K562 (cell line): Measurements from ENCODE around the gene FKRP. TPM values are rescaled to one million over a fixed set of nuclear protein-coding genes. Genes with fewer than 3 reads are reported as not detected.

ENCODE experiments used
- BRCA1 ChIP-seq, 2 experiments: fragments of 450-650 bp in 1 of 2; sonication (generic) in 1 of 2; formaldehyde crosslinking in 1 of 2; IDR thresholded peaks; 2 replicates each; pipeline versions ENCODE4 v1.5.0 to v1.6.1; 2017 to 2020; ENCODE audit warnings: mild to moderate bottlenecking in 1 of 2, missing genetic modification reagents in 1 of 2
- CBFA2T2 ChIP-seq: fragments of 450-650 bp; conservative IDR thresholded peaks from 2 replicates; pipeline ENCODE4 v1.6.1; 2017; ENCODE audit warnings: mild to moderate bottlenecking
- CSDE1 ChIP-seq, 2 experiments: fragments of 450-650 bp; IDR thresholded peaks; 2 replicates each; pipeline ENCODE4 v1.6.1; 2016; ENCODE audit warnings: mild to moderate bottlenecking in 1 of 2
- DEAF1 ChIP-seq: fragments of 450-650 bp; formaldehyde crosslinking; IDR thresholded peaks from 2 replicates; pipeline ENCODE4 v1.4.0; 2020; ENCODE audit warnings: mild to moderate bottlenecking, moderate library complexity
- ELK3 ChIP-seq: fragments of 450-650 bp; formaldehyde crosslinking; IDR thresholded peaks from 2 replicates; pipeline ENCODE4 v1.4.0; 2020; ENCODE audit warnings: mild to moderate bottlenecking
- EP400 ChIP-seq: fragments of 450-650 bp; IDR thresholded peaks from 2 replicates; pipeline ENCODE4 v1.6.1; 2017; ENCODE audit warnings: antibody characterized with exemption, mild to moderate bottlenecking, moderate library complexity
- ETV1 ChIP-seq: fragments of 450-650 bp; conservative IDR thresholded peaks from 2 replicates; pipeline ENCODE4 v1.6.1; 2016; ENCODE audit warnings: missing genetic modification characterization, control low read depth, low read depth, missing compliant biosample characterization
- MAFG ChIP-seq: fragments of 450-650 bp; conservative IDR thresholded peaks from 2 replicates; pipeline ENCODE4 v1.6.1; 2016; ENCODE audit warnings: missing genetic modification characterization, missing compliant biosample characterization
- MAFK ChIP-seq: IDR thresholded peaks from 2 replicates; pipeline ENCODE4 v1.6.1; 2011; ENCODE audit warnings: low read length, improper control_type of control experiment
- NFATC3 ChIP-seq: fragments of 450-650 bp; IDR thresholded peaks from 2 replicates; pipeline ENCODE4 v1.6.1; 2017; ENCODE audit warnings: mild to moderate bottlenecking
- NFIX ChIP-seq: fragments of 250-450 bp; sonication (Bioruptor Pico); IDR thresholded peaks from 2 replicates; pipeline ENCODE4 v1.4.0; 2020; ENCODE audit warnings: low read depth, mild to moderate bottlenecking, moderate library complexity
- YBX1 ChIP-seq: fragments of 450-650 bp; IDR thresholded peaks from 2 replicates; pipeline ENCODE4 v1.7.1; 2016; ENCODE audit warnings: mild to moderate bottlenecking
- ZBTB43 ChIP-seq: sonication (generic); formaldehyde crosslinking; IDR thresholded peaks from 2 replicates; pipeline ENCODE4 v1.8.0; 2023; ENCODE audit warnings: mild to moderate bottlenecking, missing genetic modification reagents
- polyA plus RNA-seq, 8 experiments: library from polyadenylated mRNA; depleted of rRNA in 4 of 8; stranded (reverse) in 5 of 8; unstranded in 3 of 8; fragments of >200 nt; fragmentation: Nextera tagmentation in 2 of 8; fragmentation: Illumina TruSeq in 1 of 8; extraction: Ambion mirVana in 2 of 8; extraction: Trizol in 1 of 8; gene quantifications; 2 replicates each; pipeline versions ENCODE4 v1.2.1 to v1.2.3, GENCODE V29; 2011 to 2014; ENCODE audit warnings: inconsistent platforms in 1 of 8, missing spikeins in 1 of 8
- total RNA-seq, 7 experiments: library from RNA; depleted of rRNA in 6 of 7; stranded (reverse); fragments of >200 nt in 6 of 7; fragmentation: Illumina TruSeq in 2 of 7; extraction: Trizol in 2 of 7; gene quantifications; 2 replicates each; pipeline versions ENCODE4 v1.2.1 to v1.2.3, GENCODE V29; 2011 to 2021; ENCODE audit warnings: low replicate concordance in 1 of 7
- TF ChIP-seq, protein P1 (sequence below), 2 experiments: fragments of 450-650 bp in 1 of 2; IDR thresholded peaks; 2 replicates each; pipeline ENCODE4 v1.6.1; 2011 to 2017; ENCODE audit warnings: low read depth in 2 of 2, antibody characterized with exemption in 1 of 2, borderline replicate concordance in 1 of 2, low read length in 1 of 2, mild to moderate bottlenecking in 1 of 2, mixed read lengths in 1 of 2; ENCODE audit not compliant: control insufficient read depth in 1 of 2
- TF ChIP-seq, protein P2 (sequence below): fragments of 250-450 bp; sonication (Bioruptor Pico); IDR thresholded peaks from 2 replicates; pipeline ENCODE4 v1.4.0; 2020; ENCODE audit warnings: mild to moderate bottlenecking, moderate library complexity, borderline replicate concordance

FKRP gene
- total and polyA plus RNA-seq, 9 of the 15 experiments (the other 6 are each of a cell fraction or from before 2014, with no cell fraction given) = 0.68 to 16.1 (median 6.5) TPM

DNA sequence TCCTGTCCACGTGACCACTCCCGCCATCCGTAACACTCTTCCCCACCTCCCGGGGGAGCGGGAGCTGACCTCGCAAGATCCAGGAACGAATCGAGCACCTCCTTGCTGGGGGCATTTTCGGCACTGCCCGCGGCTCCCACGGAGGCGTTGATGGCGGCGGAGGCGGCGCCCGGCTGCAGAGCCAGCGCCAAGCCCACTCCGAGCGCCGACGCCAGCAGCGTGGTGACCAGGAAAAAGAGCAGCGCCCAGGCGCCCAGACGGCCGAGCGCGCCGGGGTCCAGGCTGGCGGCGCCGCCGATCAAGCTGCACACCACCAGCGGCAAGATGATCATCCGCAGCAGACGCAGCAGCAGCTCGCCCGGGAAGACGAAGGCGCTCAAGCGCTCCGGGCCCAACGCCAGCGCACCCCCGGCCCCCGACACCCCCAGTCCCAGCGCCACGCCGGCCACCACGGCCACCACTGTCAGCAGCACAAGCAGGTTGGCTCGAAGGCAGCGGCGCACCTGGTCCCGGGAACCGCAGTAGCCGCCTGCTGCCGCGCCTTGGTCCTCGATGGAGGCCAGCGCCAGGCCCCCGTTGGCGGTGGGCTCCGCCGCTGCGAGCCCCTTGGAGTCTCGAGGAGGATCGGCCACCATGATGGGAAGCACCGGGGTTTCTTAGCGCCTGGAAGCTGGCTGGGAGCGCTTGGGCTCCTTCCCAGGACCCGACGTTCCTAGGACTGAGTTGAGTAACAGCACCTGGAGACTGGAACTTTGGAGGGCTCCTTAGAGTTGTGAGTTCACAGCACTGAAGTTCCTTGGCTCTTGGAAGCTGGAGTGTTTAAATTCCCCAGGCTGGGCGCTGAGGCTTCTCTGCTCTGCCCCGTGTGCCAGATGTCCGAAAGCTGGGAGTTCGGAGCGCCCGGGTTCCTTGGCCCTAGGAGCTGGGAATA lies 41.7 kb downstream of the FKRP start (continued):
- TF ChIP-seq, protein P1, sequence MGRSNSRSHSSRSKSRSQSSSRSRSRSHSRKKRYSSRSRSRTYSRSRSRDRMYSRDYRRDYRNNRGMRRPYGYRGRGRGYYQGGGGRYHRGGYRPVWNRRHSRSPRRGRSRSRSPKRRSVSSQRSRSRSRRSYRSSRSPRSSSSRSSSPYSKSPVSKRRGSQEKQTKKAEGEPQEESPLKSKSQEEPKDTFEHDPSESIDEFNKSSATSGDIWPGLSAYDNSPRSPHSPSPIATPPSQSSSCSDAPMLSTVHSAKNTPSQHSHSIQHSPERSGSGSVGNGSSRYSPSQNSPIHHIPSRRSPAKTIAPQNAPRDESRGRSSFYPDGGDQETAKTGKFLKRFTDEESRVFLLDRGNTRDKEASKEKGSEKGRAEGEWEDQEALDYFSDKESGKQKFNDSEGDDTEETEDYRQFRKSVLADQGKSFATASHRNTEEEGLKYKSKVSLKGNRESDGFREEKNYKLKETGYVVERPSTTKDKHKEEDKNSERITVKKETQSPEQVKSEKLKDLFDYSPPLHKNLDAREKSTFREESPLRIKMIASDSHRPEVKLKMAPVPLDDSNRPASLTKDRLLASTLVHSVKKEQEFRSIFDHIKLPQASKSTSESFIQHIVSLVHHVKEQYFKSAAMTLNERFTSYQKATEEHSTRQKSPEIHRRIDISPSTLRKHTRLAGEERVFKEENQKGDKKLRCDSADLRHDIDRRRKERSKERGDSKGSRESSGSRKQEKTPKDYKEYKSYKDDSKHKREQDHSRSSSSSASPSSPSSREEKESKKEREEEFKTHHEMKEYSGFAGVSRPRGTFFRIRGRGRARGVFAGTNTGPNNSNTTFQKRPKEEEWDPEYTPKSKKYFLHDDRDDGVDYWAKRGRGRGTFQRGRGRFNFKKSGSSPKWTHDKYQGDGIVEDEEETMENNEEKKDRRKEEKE (IDR thresholded peaks at IDR 0.05; ENCODE audit: borderline replicate concordance in 1 of 2, control insufficient read depth in 1 of 2, low read depth in 2 of 2, low read length in 1 of 2) = no peak
- TF ChIP-seq MAFG (tag) (no peak), CSDE1 (IDR thresholded peaks at IDR 0.05) (no peak), YBX1 (no peak), NFATC3 (no peak), NFIX (CRISPR knock-in tag) (no peak), DEAF1 (CRISPR knock-in tag) (no peak), EP400 (no peak), ZBTB43 (CRISPR knock-in tag) (no peak), ELK3 (CRISPR knock-in tag) (no peak), MAFK (no peak), ETV1 (tag) (no peak), CBFA2T2 (peak; percentile 32; the same call in 1 of the 2 replicates), BRCA1 (IDR thresholded peaks at IDR 0.05) (no peak), BRCA1 (CRISPR knock-in tag; IDR thresholded peaks at IDR 0.05) (peak; percentile 76; the same call in 1 of the 2 replicates)
- TF ChIP-seq, protein P2, sequence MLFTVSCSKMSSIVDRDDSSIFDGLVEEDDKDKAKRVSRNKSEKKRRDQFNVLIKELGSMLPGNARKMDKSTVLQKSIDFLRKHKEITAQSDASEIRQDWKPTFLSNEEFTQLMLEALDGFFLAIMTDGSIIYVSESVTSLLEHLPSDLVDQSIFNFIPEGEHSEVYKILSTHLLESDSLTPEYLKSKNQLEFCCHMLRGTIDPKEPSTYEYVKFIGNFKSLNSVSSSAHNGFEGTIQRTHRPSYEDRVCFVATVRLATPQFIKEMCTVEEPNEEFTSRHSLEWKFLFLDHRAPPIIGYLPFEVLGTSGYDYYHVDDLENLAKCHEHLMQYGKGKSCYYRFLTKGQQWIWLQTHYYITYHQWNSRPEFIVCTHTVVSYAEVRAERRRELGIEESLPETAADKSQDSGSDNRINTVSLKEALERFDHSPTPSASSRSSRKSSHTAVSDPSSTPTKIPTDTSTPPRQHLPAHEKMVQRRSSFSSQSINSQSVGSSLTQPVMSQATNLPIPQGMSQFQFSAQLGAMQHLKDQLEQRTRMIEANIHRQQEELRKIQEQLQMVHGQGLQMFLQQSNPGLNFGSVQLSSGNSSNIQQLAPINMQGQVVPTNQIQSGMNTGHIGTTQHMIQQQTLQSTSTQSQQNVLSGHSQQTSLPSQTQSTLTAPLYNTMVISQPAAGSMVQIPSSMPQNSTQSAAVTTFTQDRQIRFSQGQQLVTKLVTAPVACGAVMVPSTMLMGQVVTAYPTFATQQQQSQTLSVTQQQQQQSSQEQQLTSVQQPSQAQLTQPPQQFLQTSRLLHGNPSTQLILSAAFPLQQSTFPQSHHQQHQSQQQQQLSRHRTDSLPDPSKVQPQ (CRISPR knock-in tag) = no peak
